Nephron progenitor cell (in vitro differentiated cells): ENCODE data around the gene ZNF273.
"Not testable (repeated sequence)": the region's sequence is repeated elsewhere in the genome, so short reads cannot be mapped to it uniquely, and the experiment has no call there.

Experiments used
- DNase-seq: peaks from one replicate; pipeline ENCODE4 v3.0.0; 2021
- H3K27ac Mint-ChIP-seq: 2 replicates; pipeline ENCODE4 v1.8.0; 2021; ENCODE audit warnings: mild to moderate bottlenecking, moderate library complexity, mixed read lengths
- H3K27me3 Mint-ChIP-seq: 2 replicates; pipeline ENCODE4 v1.8.0; 2021; ENCODE audit warnings: mild to moderate bottlenecking, low read depth, mixed read lengths; ENCODE audit not compliant: poor library complexity
- H3K36me3 Mint-ChIP-seq: 2 replicates; pipeline ENCODE4 v1.8.0; 2021; ENCODE audit warnings: low read depth, mixed read lengths
- H3K4me1 Mint-ChIP-seq: 2 replicates; pipeline ENCODE4 v1.8.0; 2021; ENCODE audit warnings: mixed read lengths
- H3K4me3 Mint-ChIP-seq: 2 replicates; pipeline ENCODE4 v1.8.0; 2021; ENCODE audit warnings: mild to moderate bottlenecking, moderate library complexity, mixed read lengths
- H3K9me3 Mint-ChIP-seq: 2 replicates; pipeline ENCODE4 v1.8.0; 2021; ENCODE audit warnings: mild to moderate bottlenecking, moderate library complexity, mixed read lengths
- CTCF ChIP-seq: fragments of 200-600 bp; sonication (generic); IDR thresholded peaks from 2 replicates; pipeline ENCODE4 v1.5.0; 2021; ENCODE audit warnings: antibody characterized with exemption

The ZNF273 gene

GRCh38 chr7:64887756-64888508, 15.1 kb upstream of the ZNF273 start:
- H3K27me3 Mint-ChIP-seq, result peaks cover 80% of the 10 kb centered on the region
- H3K9me3 Mint-ChIP-seq, result peaks cover 27% of the 10 kb centered on the region
- peak overlapping the region; percentile 84 for H3K4me3 Mint-ChIP-seq
- peaks cover 6% of the 10 kb centered on the region for H3K36me3 Mint-ChIP-seq
- no peak overlapping the region for H3K27ac Mint-ChIP-seq
- TF ChIP-seq CTCF, result peak; percentile 34
- peak; percentile 42 for DNase-seq
- peaks cover 14% of the 10 kb centered on the region for H3K4me1 Mint-ChIP-seq

- peak; percentile 18 for DNase-seq
These were observed 14.5 kb upstream of the ZNF273 start for GRCh38 chr7:64888561-64888900.

GRCh38 chr7:64888901-64889685, 14.0 kb upstream of the ZNF273 start:
- Mint-ChIP-seq H3K27me3 (peaks cover 82% of the 10 kb centered on the region), H3K4me3 (peak overlapping the region; percentile 84), H3K9me3 (peaks cover 15% of the 10 kb centered on the region), H3K4me1 (peaks cover 14% of the 10 kb centered on the region), H3K36me3 (peaks cover 1% of the 10 kb centered on the region), H3K27ac (no peak overlapping the region)
- TF ChIP-seq CTCF, result no peak
- peak; percentile 46 for DNase-seq

More at GRCh38 chr7:64888561-64888900, 14.5 kb upstream of the ZNF273 start:
- peaks cover 21% of the 10 kb centered on the region for H3K9me3 Mint-ChIP-seq
- peak overlapping the region; percentile 84 for H3K4me3 Mint-ChIP-seq
- H3K36me3 Mint-ChIP-seq, result peaks cover 6% of the 10 kb centered on the region
- H3K27me3 Mint-ChIP-seq, result peaks cover 85% of the 10 kb centered on the region
- TF ChIP-seq CTCF, result no peak
- H3K4me1 Mint-ChIP-seq, result peaks cover 14% of the 10 kb centered on the region
- no peak overlapping the region for H3K27ac Mint-ChIP-seq

GRCh38 chr7:64889686-64890162, 13.3 kb upstream of the ZNF273 start:
- no peak for TF ChIP-seq CTCF
- DNase-seq, result peak; percentile 16
- Mint-ChIP-seq H3K36me3 (no peaks in the 10 kb centered on the region), H3K4me3 (peak overlapping the region; percentile 72), H3K27ac (no peak overlapping the region), H3K4me1 (peaks cover 14% of the 10 kb centered on the region), H3K9me3 (peaks cover 9% of the 10 kb centered on the region), H3K27me3 (peaks cover 82% of the 10 kb centered on the region)

- H3K27me3 Mint-ChIP-seq, result peaks cover 78% of the 10 kb centered on the region
- not testable (repeated sequence) for H3K4me3 Mint-ChIP-seq, DNase-seq, H3K27ac Mint-ChIP-seq, H3K9me3 Mint-ChIP-seq, H3K36me3 Mint-ChIP-seq
- peaks cover 14% of the 10 kb centered on the region for H3K4me1 Mint-ChIP-seq
These were observed 12.8 kb upstream of the ZNF273 start for GRCh38 chr7:64890273-64890672.

GRCh38 chr7:64890761-64891362, 12.2 kb upstream of the ZNF273 start:
- H3K4me3 Mint-ChIP-seq, result no peak overlapping the region
- no peaks in the 10 kb centered on the region for H3K9me3 Mint-ChIP-seq
- DNase-seq, result no peak
- peaks cover 74% of the 10 kb centered on the region for H3K27me3 Mint-ChIP-seq
- H3K27ac Mint-ChIP-seq, result no peak overlapping the region
- peaks cover 14% of the 10 kb centered on the region for H3K4me1 Mint-ChIP-seq
- TF ChIP-seq CTCF, result no peak
- no peaks in the 10 kb centered on the region for H3K36me3 Mint-ChIP-seq

- H3K27me3 Mint-ChIP-seq, result peaks cover 67% of the 10 kb centered on the region
- H3K4me3 Mint-ChIP-seq, DNase-seq: not testable (repeated sequence)
These were observed 11.6 kb upstream of the ZNF273 start for GRCh38 chr7:64891363-64892081.

More at GRCh38 chr7:64891363-64892081, 11.6 kb upstream of the ZNF273 start:
- not testable (repeated sequence) for H3K36me3 Mint-ChIP-seq, H3K9me3 Mint-ChIP-seq, H3K27ac Mint-ChIP-seq
- peaks cover 14% of the 10 kb centered on the region for H3K4me1 Mint-ChIP-seq
